HG03103 (cell line): ENCODE measurements around the gene CUBN.
A peak's percentile ranks its signal among the peaks of the same experiment; 100 is the strongest.
"Not testable (repeated sequence)": the region's sequence is repeated elsewhere in the genome, so short reads cannot be mapped to it uniquely, and the experiment has no call there.

Source experiments
- ATAC-seq: cut with Tn5 transposase; IDR thresholded peaks from one replicate; pipeline ENCODE4 v1.9.1; 2021; ENCODE audit warnings: low read depth; ENCODE audit not compliant: unreplicated experiment

The CUBN gene

GRCh38 chr10:16848562-16849154 lies 281.0 kb downstream of the CUBN start:
- ATAC-seq = no peak

- no peak for ATAC-seq
Observed at GRCh38 chr10:16847644-16848043, 282.0 kb downstream of the CUBN start.

- ATAC-seq = no peak
Observed at GRCh38 chr10:16845248-16845647, 284.4 kb downstream of the CUBN start.

- ATAC-seq = no peak
Observed at GRCh38 chr10:16843252-16843870, 286.2 kb downstream of the CUBN start.

- no peak for ATAC-seq
Observed at GRCh38 chr10:16835228-16835627, 294.4 kb downstream of the CUBN start.

- ATAC-seq = no peak
Observed at GRCh38 chr10:16832351-16833080, 297.1 kb downstream of the CUBN start.

GRCh38 chr10:16828701-16829175 lies 300.9 kb downstream of the CUBN start:
- ATAC-seq = no peak

GRCh38 chr10:16828114-16828568 lies 301.5 kb downstream of the CUBN start:
- ATAC-seq = peak; percentile 76

- ATAC-seq = not testable (repeated sequence)
Observed at GRCh38 chr10:16827474-16827873, 302.1 kb downstream of the CUBN start.

GRCh38 chr10:16822726-16823360 lies 306.8 kb downstream of the CUBN start:
- no peak for ATAC-seq

GRCh38 chr10:16822027-16822426 lies 307.6 kb downstream of the CUBN start:
- no peak for ATAC-seq

GRCh38 chr10:16820421-16820820 lies 309.2 kb downstream of the CUBN start:
- no peak for ATAC-seq

GRCh38 chr10:16820018-16820417 lies 309.6 kb downstream of the CUBN start:
- no peak for ATAC-seq

GRCh38 chr10:16819436-16819835 lies 310.2 kb downstream of the CUBN start:
- no peak for ATAC-seq

GRCh38 chr10:16819026-16819425 lies 310.6 kb downstream of the CUBN start:
- no peak for ATAC-seq

- peak; percentile 98 for ATAC-seq
Observed at GRCh38 chr10:16817125-16818019, 312.2 kb downstream of the CUBN start, which contains the start of gene RSU1. RSU1 (minus strand) TSS chr10:16817424; CDS start chr10:16817081, 343 bp downstream.

- ATAC-seq = no peak
Observed at GRCh38 chr10:16816830-16817124, 312.8 kb downstream of the CUBN start.

- no peak for ATAC-seq
Observed at GRCh38 chr10:16816171-16816570, 313.4 kb downstream of the CUBN start.

- ATAC-seq = no peak
Observed at GRCh38 chr10:16814012-16814411, 315.6 kb downstream of the CUBN start.

- no peak for ATAC-seq
Observed at GRCh38 chr10:16812676-16813075, 316.9 kb downstream of the CUBN start.
